Keratinocyte (primary cell): ENCODE measurements around the gene DPY19L2.
"Not testable (repeated sequence)": the region's sequence is repeated elsewhere in the genome, so short reads cannot be mapped to it uniquely, and the experiment has no call there.

Experiments
- CTCF ChIP-seq, 3 experiments: IDR thresholded peaks in 1 of 3; conservative IDR thresholded peaks in 1 of 3; optimal IDR thresholded peaks in 1 of 3; 2 replicates in 2 of 3; 3 replicates in 1 of 3; pipeline versions ENCODE3 to v1.5.1; 2011; ENCODE audit warnings: low read length in 3 of 3, mild to moderate bottlenecking in 3 of 3, moderate library complexity in 2 of 3, control low read depth in 1 of 3, inconsistent platforms in 1 of 3; ENCODE audit not compliant: insufficient read depth in 2 of 3; ENCODE audit errors: extremely low read depth in 1 of 3
- EZH2 ChIP-seq: IDR thresholded peaks from one replicate; pipeline ENCODE4 v1.6.1; 2012; ENCODE audit warnings: inconsistent platforms, mild to moderate bottlenecking, low read length, moderate library complexity

GRCh38 chr12:63649517-63649916 lies 18.8 kb downstream of the DPY19L2 start:
- not testable (repeated sequence) for TF ChIP-seq CTCF (optimal IDR thresholded peaks at IDR 0.05 in 1 of 3, IDR thresholded peaks at IDR 0.05 in 1 of 3, conservative IDR thresholded peaks at IDR 0.05 in 1 of 3; ENCODE audit: extremely low read depth in 1 of 3, insufficient read depth in 2 of 3, low read length in 3 of 3); EZH2
